ENCODE measurements around the gene IGFBPL1. TPM values are rescaled to one million over a fixed set of nuclear protein-coding genes. Genes with fewer than 3 reads are reported as not detected.

Gene IGFBPL1
- total RNA-seq, 1 experiment from 2014 or later: 37.9 TPM

DNA sequence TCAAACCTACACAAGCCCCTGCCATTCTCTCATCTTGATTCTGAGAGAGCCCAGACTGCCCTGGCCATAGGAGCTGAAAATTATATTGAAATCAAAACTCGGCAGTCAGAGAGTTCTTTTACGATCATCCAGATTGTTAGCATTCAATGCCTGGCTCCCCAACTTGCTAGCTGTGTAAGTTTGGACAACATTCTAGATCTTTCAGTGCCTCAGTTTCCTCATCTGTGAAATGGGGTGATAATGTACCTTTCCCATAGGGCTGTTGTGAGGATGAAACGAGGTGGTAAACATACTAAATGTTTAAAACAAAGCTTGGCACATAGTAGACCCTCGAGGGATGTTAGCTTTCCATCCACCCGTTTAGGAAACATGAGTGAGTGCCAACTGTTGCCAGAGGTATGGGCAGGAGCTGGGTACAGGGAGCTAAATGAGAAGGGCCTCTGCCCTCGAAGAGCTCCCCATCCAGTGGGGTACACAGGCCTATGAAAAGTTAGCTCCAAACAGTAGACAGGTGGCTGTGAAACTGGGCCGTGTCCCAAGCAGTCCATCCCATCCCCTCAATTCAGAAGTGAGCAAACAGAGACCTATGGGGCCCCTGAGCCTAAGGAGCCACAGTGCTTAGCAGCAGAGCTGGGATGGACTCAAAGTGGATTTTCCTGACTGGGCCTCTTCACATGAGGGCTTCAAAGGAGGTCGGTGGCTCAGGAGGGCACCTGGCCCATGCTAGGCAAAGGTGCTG, 17.3 kb upstream of the IGFBPL1 start:
- H3K27ac ChIP-seq (ENCODE audit: insufficient read length, low read depth, low read length): no peak overlapping the region
- H2BK5ac ChIP-seq (ENCODE audit: insufficient read length, low read length): no peak overlapping the region
- H2BK12ac ChIP-seq (ENCODE audit: insufficient read length, low read depth, low read length): no peak overlapping the region
- no peak overlapping the region for H2BK120ac ChIP-seq (ENCODE audit: low read depth, low read length, poor library complexity, severe bottlenecking)
- H4K91ac ChIP-seq (ENCODE audit: insufficient read length, low read depth, low read length): no peak overlapping the region
- H3K23ac ChIP-seq (ENCODE audit: insufficient read length, low read depth, low read length): no peak overlapping the region
- peaks cover 3 to 4% of the 10 kb centered on the region in 2 experiments; a peak in 2 of 4 replicates for H3K4me1 Mint-ChIP-seq
- no peaks in the 10 kb centered on the region; a peak in 1 of 5 replicates for H3K9me3 Mint-ChIP-seq
- H4K8ac ChIP-seq (replicated peaks; ENCODE audit: insufficient read length, low read depth, low read length): no peak overlapping the region
- H3T11ph ChIP-seq (ENCODE audit: low read length): no peak overlapping the region
- no peak overlapping the region for H3K9ac ChIP-seq (ENCODE audit: extremely low read depth, insufficient read length, low read length)
- peaks cover 1% of the 10 kb centered on the region for H3K27me3 Mint-ChIP-seq (ENCODE audit: low read depth)
- H2BK15ac ChIP-seq (ENCODE audit: low read depth, low read length): no peak overlapping the region
- H4K20me1 ChIP-seq (ENCODE audit: control insufficient read depth, insufficient read depth, insufficient read length): no peaks in the 10 kb centered on the region
- H4K5ac ChIP-seq (ENCODE audit: insufficient read length, low read depth, low read length): no peak overlapping the region
- H2AFZ ChIP-seq (ENCODE audit: low read length): no peak overlapping the region
- TF ChIP-seq, protein P1, sequence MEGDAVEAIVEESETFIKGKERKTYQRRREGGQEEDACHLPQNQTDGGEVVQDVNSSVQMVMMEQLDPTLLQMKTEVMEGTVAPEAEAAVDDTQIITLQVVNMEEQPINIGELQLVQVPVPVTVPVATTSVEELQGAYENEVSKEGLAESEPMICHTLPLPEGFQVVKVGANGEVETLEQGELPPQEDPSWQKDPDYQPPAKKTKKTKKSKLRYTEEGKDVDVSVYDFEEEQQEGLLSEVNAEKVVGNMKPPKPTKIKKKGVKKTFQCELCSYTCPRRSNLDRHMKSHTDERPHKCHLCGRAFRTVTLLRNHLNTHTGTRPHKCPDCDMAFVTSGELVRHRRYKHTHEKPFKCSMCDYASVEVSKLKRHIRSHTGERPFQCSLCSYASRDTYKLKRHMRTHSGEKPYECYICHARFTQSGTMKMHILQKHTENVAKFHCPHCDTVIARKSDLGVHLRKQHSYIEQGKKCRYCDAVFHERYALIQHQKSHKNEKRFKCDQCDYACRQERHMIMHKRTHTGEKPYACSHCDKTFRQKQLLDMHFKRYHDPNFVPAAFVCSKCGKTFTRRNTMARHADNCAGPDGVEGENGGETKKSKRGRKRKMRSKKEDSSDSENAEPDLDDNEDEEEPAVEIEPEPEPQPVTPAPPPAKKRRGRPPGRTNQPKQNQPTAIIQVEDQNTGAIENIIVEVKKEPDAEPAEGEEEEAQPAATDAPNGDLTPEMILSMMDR (conservative IDR thresholded peaks at IDR 0.05): no peak
- H2AK5ac ChIP-seq (ENCODE audit: insufficient read length, low read length): no peak overlapping the region
- no peaks in the 10 kb centered on the region for H3K36me3 Mint-ChIP-seq (ENCODE audit: insufficient read depth in 1 of 3, low read depth in 3 of 3)
- no peak overlapping the region for H3K14ac ChIP-seq (ENCODE audit: insufficient read depth, low read length)
- no peak overlapping the region for H2BK20ac ChIP-seq (ENCODE audit: low read depth, low read length, poor library complexity, severe bottlenecking)
- no peaks in the 10 kb centered on the region for H3K79me2 ChIP-seq (ENCODE audit: insufficient read depth, low read length)
- H3K79me1 ChIP-seq (ENCODE audit: insufficient read depth, low read depth, low read length, poor library complexity, severe bottlenecking): no peaks in the 10 kb centered on the region
- no peak overlapping the region; a peak in 1 of 7 replicates for H3K27ac Mint-ChIP-seq
- no peaks in the 10 kb centered on the region for H3K27me3 ChIP-seq (ENCODE audit: insufficient read depth, low read length)
- H3K9me3 ChIP-seq (ENCODE audit: control insufficient read depth, low read depth, low read length): no peaks in the 10 kb centered on the region
- no peak overlapping the region for H3K18ac ChIP-seq (ENCODE audit: insufficient read length, low read depth, low read length)
- no peaks in the 10 kb centered on the region for H3K4me1 ChIP-seq (ENCODE audit: insufficient read depth, low read length)
- H3K4ac ChIP-seq (ENCODE audit: low read depth, low read length): no peak overlapping the region
- DNase-seq: no peak
- no peak overlapping the region for H3K56ac ChIP-seq (ENCODE audit: insufficient read length, low read depth, low read length)
- H3K4me3 Mint-ChIP-seq: no peak overlapping the region
- no CpG with 5 or more reads among the region's 8 CpGs for whole genome bisulfite sequencing (ENCODE audit: extremely low coverage, insufficient read length, low lambda C conversion rate)
- no peak overlapping the region for H3K4me2 ChIP-seq (ENCODE audit: insufficient read depth, insufficient read length, low read length)
- no peaks in the 10 kb centered on the region for H3K23me2 ChIP-seq (ENCODE audit: insufficient read length, low read depth, low read length, poor library complexity, severe bottlenecking)
